ENCODE data around the gene USP22. TPM values are rescaled to one million over a fixed set of nuclear protein-coding genes. Genes with fewer than 3 reads are reported as not detected.

USP22 gene
- polyA plus RNA-seq, 1 donor from 2014 or later, result 43.2 TPM

DNA sequence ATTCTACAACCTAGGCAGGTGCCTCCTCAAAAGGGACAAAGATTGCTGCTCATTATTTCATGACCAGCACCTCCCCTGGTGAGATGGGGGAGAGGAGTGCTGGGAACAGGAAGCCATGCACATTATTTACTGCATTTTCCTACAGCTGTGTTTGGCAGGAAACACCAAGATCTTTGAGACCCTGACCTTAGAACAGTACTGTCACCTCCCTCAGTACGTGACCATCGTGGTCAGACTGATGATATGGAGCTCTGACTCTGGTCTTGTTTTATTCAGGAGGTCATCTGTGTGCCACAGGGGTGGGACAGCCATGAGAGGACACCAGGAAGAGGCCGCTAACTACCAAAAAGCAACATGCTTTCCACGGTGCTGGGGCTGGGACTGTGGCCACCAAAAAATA lies 37.4 kb downstream of the USP22 start:
- H3K27ac Mint-ChIP-seq, result peak overlapping the region in 1 of 3 donors; percentile 16
- no peaks in the 10 kb centered on the region for H3K27me3 Mint-ChIP-seq
- peaks cover 0 to 3% (median 3%) of the 10 kb centered on the region in 3 donors for H3K4me1 Mint-ChIP-seq
- no peak overlapping the region for H3K4me3 Mint-ChIP-seq
- peaks cover 3% of the 10 kb centered on the region for H3K36me3 Mint-ChIP-seq
- no peaks in the 10 kb centered on the region for H3K9me3 Mint-ChIP-seq

DNA sequence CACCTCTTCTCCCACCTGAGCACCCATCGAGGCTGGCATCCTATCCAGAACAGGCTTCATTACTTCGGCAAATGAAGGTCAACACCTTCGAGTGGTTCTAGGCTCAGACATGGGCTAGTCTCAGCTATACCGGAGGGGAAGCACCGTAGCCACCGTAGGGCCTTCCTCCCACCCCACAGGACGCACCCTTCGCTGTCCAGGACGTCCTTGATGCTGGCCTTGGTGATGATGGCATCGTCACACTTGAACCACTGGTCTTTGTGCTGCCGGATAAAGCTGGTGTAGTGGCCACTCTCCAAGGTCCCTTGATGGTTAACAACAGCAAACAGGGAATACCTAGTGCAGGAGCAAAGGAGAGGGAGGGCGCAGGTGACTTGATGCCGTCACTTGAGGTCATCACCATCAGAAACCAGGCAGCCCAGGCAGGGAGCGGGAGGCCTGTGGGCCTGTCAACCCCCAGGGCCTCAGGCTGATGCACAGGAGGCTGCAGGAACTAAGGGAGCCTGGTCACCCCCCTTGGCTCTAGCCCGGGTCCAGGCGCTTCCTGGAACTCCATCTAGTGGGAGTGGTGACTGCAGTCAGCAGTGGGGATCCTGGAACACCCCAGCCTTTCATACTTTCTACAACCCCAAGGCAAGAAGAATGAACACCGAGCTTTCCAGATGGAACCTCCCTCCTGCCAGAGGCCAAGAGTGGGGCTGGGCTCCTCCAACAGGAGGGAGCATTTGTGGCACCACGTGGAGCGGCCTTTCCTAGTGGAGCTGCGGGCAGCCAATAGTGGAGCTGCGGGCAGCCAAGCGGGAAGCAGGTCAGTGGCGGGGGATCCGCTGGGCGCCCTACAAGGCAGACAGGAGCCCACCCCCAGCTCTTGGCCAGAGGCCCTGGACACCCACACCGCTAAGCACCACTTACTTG lies 38.5 kb downstream of the USP22 start:
- Mint-ChIP-seq H3K36me3 (peaks cover 3% of the 10 kb centered on the region), H3K9me3 (no peaks in the 10 kb centered on the region), H3K4me1 (peaks cover 0 to 5% (median 3%) of the 10 kb centered on the region in 3 donors), H3K27ac (no peak overlapping the region), H3K4me3 (no peak overlapping the region), H3K27me3 (no peaks in the 10 kb centered on the region)

DNA sequence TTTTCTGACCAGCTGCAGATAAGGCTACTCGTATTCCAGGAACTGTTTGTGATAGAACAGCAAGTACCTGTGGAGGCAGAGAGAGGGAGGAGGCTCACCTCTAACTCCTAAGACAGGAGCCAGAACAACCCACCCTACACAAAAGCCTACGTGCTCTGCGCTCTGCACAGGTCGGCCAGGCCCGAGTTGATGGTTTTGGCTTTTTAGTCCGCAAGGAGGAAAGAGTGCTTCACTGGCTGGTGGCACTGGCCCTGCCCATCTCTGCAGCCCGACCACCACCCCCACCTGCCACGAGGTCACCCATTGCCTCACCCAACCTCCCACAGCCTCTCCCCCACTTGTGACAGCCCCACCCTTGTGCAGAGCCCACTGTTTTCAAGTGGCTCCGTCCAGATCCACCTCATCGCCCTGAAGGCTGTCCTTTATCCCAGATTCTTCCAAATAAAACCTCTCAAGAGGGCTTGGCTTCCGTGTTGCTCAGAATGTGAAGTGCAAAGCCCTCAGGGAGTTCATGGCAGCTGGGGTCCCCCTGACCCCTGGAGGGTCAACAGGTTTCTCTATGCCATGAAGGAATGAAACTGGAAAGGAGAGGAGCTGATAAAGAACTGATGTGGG lies 39.7 kb downstream of the USP22 start:
- Mint-ChIP-seq H3K9me3 (no peaks in the 10 kb centered on the region), H3K27ac (peak overlapping the region in 1 of 3 donors; percentile 59), H3K27me3 (no peaks in the 10 kb centered on the region), H3K36me3 (peaks cover 3% of the 10 kb centered on the region), H3K4me1 (peaks cover 0 to 5% (median 3%) of the 10 kb centered on the region in 3 donors), H3K4me3 (no peak overlapping the region)

DNA sequence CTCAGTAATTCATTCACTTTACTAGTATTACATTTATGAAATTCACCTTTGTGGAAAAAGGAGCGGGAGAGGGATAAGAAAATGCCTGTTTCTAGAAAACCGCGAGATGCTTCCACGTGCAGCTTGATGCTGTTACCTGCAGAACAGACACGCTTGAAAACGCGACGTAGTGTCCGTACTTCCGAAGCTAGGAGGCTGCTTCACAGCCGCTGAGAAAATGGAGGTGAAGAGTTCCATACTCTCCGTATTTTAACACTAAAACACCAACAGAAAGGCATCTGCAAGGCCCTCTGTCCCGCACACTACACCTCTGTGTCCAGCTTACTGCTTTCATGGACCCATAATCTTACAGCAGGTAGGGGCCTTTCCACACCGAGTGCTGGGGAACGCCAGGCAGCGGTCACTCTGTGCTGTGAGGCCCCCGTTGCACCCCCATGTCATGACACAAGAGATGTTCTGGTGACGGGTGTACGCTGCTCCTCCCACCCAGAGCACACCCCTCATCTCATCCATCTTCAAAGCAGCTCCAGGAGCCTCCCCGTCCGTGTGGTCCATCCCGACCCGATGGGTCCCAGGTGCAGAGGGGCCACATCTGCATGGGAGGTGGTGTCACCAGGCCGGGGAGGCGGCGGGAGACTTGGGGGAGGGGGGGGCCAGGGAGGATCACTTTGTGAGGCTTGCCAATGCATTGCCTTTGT lies 40.4 kb downstream of the USP22 start:
- no peak overlapping the region for H3K4me3 Mint-ChIP-seq

DNA sequence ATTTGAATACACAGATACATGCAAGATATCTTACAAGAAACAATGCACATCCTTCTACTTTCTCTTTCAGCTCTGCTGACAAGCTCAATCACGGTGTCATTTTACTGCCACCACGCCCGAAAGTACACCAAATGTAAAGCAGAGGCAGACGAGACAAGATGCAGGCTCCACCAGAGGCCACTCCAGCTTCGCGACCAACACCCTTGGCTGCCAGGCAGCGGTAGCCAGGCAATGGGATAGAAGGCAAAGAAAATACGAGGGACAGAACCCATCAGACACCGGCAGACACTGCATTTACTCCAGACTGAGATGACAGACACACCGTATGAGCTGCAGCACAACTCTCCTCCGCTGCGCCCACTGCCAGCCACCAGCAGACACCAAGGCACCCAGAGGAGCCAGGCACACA lies 41.0 kb downstream of the USP22 start:
- Mint-ChIP-seq H3K4me3 (no peak overlapping the region), H3K4me1 (peaks cover 0 to 5% (median 3%) of the 10 kb centered on the region in 3 donors), H3K27me3 (no peaks in the 10 kb centered on the region), H3K27ac (peak overlapping the region in 2 of 3 donors; percentile 10 to 85), H3K9me3 (no peaks in the 10 kb centered on the region), H3K36me3 (peaks cover 3% of the 10 kb centered on the region)

More for the DNA sequence above, 40.4 kb downstream of the USP22 start:
- Mint-ChIP-seq H3K27ac (peak overlapping the region in 1 of 3 donors; percentile 10), H3K27me3 (no peaks in the 10 kb centered on the region), H3K4me1 (peaks cover 0 to 5% (median 3%) of the 10 kb centered on the region in 3 donors), H3K36me3 (peaks cover 3% of the 10 kb centered on the region), H3K9me3 (no peaks in the 10 kb centered on the region)

DNA sequence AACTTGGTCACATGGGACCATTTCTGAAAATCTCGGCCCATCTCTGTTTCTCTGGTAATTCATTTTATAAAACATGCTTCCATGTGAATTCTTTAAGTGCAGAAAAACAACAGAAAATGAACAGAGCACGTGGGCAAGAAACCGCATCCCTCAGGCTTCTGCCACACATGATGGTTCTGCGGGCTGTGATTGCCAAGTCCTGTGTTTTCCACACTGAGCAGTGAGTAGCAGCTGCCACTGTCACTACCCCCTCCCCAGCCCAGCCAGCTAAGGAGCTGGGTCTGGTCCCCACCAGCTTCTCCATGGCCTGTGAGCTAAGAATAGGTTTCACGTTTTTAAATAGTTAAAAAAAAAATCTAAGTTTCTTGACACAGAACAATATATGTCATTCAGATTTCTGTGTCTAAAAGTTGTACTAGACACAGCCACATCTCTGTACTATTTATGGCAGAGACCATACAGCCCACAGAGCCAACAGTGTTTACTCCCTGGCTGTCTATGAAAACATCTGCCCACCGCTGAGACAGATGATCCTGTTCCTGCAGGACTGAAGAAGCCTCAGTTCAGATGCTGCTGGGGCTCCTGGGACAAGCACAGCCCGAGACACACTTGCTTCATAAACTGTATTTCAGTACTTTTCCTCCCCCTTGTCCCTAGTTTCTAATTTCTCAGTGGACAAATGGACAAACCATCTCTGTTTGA lies 41.5 kb downstream of the USP22 start:
- peaks cover 0 to 5% (median 3%) of the 10 kb centered on the region in 3 donors for H3K4me1 Mint-ChIP-seq
- H3K9me3 Mint-ChIP-seq, result no peaks in the 10 kb centered on the region
- peak overlapping the region in 1 of 3 donors; percentile 85 for H3K27ac Mint-ChIP-seq
- H3K27me3 Mint-ChIP-seq, result no peaks in the 10 kb centered on the region
- no peak overlapping the region for H3K4me3 Mint-ChIP-seq
- peaks cover 1% of the 10 kb centered on the region for H3K36me3 Mint-ChIP-seq

DNA sequence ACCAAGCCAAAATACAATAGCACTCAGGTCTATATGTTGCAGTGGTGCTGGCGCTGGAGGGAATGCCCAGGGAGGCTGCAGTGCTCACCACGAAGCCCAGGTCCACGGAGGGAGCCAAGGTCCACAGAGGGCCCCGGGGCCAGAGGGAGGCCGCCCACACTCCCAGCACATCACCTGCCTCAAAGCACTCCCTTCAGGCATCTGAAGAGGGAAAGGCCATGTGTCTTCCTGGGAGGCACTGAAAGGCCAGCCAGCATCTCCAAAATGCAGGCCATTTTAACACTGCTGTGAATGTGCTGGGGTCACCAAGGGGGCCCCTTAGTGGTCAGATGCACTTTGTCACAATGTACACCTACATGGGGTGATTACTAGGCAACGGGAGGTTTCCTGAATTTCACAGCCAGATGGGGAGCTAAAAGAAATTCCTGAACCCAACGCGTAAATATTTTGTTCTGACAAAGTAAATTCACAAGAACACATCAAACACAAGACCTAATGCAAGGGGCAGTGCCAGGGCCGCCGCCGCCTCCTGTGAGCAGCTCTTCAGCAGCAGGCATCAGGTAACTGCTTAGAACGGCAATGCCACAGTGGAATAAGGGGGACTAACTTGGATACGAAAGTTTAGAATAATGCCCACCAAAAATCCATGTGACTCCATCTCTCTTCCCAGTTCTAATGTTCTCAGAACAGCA lies 42.8 kb downstream of the USP22 start:
- peaks cover 1% of the 10 kb centered on the region for H3K36me3 Mint-ChIP-seq
- no peak overlapping the region for H3K4me3 Mint-ChIP-seq
- H3K27me3 Mint-ChIP-seq, result no peaks in the 10 kb centered on the region
- H3K27ac Mint-ChIP-seq, result peak overlapping the region in 1 of 3 donors; percentile 64
- H3K9me3 Mint-ChIP-seq, result no peaks in the 10 kb centered on the region
- H3K4me1 Mint-ChIP-seq, result peaks cover 0 to 5% (median 3%) of the 10 kb centered on the region in 3 donors

DNA sequence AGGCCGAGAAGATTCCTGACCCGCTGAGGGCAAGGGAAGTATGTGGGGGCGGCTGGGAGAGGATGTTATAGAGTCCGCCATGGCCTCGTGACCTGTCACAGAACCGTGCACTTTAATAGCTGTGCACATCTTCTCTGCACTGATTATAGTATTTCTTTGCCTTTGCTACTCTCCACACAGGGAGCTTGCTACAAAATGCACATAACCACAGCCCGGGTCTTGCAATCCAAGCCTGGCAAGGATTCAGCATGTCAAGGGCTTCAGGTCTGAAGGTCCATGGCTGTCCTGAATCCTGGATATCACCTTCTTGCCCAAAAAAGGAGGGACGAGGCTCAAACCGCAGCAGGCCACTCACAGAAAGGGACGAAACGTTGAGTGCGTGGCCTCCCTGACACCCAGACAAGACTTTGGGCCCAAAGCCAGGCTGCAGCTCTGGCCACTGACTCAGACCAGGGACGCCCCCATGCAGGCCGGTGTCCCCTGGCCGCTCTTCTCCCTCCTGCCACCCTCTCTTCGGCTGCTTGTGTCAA lies 43.7 kb downstream of the USP22 start:
- peaks cover 1% of the 10 kb centered on the region for H3K36me3 Mint-ChIP-seq

DNA sequence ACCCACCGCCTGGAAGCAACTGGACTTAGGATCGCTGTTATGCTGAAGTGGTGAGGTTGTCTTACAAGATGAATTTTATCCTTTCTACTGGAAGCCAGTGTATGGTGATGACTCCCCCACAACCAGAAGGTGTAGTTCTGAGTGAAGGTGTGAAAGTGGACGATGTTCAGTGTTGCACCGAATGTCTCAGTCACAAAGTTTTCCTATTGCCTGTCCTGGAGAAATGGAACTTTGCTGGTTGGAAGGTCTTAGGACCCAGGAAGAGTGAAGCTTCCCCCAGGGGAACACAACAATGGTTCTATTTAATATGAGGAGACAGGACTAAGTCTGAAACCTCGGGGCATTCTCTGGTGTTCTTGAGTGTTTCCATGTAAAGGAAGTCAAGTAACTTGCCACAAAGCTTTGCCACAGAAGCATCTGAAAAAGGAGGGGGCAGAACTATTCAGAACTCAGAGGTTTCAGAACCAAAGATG lies 44.2 kb downstream of the USP22 start:
- peak overlapping the region in 1 of 3 donors; percentile 25 for H3K27ac Mint-ChIP-seq
- H3K4me1 Mint-ChIP-seq, result peaks cover 0 to 5% (median 3%) of the 10 kb centered on the region in 3 donors
- no peaks in the 10 kb centered on the region for H3K9me3 Mint-ChIP-seq
- peaks cover 1% of the 10 kb centered on the region for H3K36me3 Mint-ChIP-seq
- H3K27me3 Mint-ChIP-seq, result no peaks in the 10 kb centered on the region
- no peak overlapping the region for H3K4me3 Mint-ChIP-seq

More for the DNA sequence above, 43.7 kb downstream of the USP22 start:
- H3K9me3 Mint-ChIP-seq, result no peaks in the 10 kb centered on the region
- H3K27ac Mint-ChIP-seq, result peak overlapping the region in 2 of 3 donors; percentile 43 to 64
- no peak overlapping the region for H3K4me3 Mint-ChIP-seq
- peaks cover 0 to 5% (median 3%) of the 10 kb centered on the region in 3 donors for H3K4me1 Mint-ChIP-seq
- no peaks in the 10 kb centered on the region for H3K27me3 Mint-ChIP-seq

DNA sequence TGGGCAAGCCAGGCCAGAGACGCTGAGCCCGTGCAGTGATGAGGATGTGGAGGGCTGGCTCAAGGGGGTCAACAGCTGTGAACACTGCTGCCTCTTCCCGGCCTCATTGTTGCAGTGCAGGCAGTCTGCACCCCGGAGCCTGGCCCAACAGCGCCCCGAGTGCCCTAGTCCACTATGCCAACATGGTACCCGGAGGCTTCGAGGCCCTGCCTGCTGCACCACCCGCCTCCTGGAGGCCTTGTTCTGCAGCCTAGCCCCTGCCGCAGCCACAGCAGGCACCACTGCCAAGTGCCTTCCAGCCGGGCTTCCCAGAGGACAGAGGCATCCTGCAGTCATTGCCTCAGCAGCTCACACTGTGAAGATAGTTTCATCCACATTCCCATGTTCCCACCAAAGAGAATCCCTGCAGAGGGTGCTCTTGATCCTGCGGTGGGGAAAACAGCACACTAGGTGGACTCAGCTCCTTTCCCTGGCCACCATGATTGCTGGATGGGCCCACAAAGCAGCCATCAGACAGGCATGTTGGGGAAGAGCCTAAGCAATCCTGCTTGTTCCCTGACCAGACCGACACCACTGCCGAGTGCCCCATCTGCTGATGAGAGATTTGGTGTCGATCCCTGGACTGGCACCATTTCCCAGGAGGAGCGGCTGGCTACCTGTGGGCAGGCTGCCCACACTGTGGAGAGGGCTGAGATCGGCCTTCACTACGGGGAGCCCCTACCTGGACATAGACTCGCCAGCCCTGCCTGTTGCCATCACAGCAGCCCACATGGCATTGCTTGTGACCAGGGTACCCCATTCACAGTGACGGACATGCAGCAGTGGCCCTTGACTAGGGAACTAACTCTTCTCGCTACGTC lies 44.9 kb downstream of the USP22 start:
- Mint-ChIP-seq H3K4me1 (peaks cover 0 to 8% (median 3%) of the 10 kb centered on the region in 3 donors), H3K9me3 (no peaks in the 10 kb centered on the region), H3K27ac (peak overlapping the region in 1 of 3 donors; percentile 25), H3K4me3 (no peak overlapping the region), H3K27me3 (no peaks in the 10 kb centered on the region), H3K36me3 (peaks cover 1% of the 10 kb centered on the region)

DNA sequence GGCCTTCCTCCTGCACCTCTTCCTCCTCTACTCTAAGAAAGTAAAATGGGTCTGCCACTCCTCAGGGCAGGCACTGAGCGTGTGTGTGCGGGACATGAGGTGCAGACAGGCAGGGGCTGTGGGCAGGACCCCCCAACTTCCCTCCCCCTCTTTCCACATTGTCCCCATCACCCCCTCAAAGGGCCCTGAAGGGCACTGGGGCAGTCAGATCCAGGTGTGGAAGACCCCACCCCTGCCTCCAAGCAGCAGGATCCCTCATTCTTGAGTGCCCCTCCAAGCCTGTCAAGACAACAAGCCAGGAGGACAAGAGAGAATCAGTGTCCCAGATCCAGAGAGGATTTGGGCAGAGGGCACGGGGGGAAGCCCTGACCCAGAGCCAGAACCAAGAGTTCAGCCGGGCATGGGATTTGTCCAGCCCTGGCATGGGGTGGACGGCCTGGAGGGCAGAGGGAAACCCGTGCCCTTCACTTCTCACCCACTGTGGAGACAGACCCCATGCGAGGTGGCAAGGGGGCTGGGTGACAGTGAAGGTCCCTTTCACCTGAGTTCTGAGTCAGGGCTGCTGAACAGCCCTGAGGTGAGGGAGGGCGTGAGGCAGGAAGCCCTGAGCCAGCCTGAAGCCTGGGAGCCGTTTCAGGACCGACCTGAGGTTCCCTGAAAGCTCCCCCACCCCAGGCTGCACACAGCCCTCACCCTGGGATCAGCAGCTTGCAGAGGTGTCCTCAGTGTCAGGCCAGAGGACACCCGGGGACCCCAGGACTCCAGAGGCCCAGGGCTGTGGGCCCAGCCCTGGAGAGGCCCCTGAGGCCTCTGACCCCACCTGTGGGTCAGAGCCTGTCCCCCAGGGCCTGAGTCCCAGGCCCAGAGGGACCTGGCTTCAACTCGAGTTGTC lies 45.8 kb downstream of the USP22 start:
- Mint-ChIP-seq H3K4me1 (peaks cover 0 to 10% (median 3%) of the 10 kb centered on the region in 3 donors), H3K36me3 (no peaks in the 10 kb centered on the region), H3K4me3 (no peak overlapping the region), H3K27me3 (no peaks in the 10 kb centered on the region), H3K9me3 (no peaks in the 10 kb centered on the region), H3K27ac (no peak overlapping the region)

Measured in IgD-negative memory B cell (primary cell).